ENCODE measurements around the gene FAM204A.

The FAM204A gene

DNA sequence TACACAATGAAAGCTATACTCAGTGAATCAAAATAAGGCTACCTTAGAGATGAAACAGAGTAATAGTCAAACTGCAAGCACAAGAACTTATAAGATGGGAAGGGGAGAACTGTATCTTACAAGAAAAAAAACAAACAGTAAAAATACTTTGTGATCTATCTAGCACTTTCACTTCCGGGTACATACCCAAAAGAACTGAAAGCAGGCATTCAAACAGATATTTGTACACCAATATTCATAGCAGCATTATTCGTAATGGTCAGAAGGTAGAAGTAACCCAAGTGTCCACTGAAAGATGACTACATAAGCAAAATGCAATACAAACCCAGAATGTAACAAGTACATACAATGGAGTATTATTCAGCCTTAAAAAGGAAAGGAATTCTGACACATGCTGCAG lies 18.0 kb downstream of the FAM204A start:
- H2AK5ac ChIP-seq (ENCODE audit: low read depth, low read length): no peak overlapping the region
- no peak overlapping the region for H2BK5ac ChIP-seq (ENCODE audit: low read length)
- H3K79me1 ChIP-seq (ENCODE audit: low read depth, low read length): no peaks in the 10 kb centered on the region
- DNase-seq (ENCODE audit: low spot score): no peak
- H2BK12ac ChIP-seq (ENCODE audit: low read length): no peak overlapping the region
- H3K27ac ChIP-seq (replicated peaks; ENCODE audit: low read length): no peak overlapping the region
- no peak overlapping the region for H2AFZ ChIP-seq (ENCODE audit: low read length)
- no peak overlapping the region for H3K4ac ChIP-seq (ENCODE audit: low read length)
- H3K18ac ChIP-seq (ENCODE audit: low read length): no peak overlapping the region
- no peak overlapping the region for H3K23ac ChIP-seq (ENCODE audit: low read depth, low read length, poor library complexity)
- H2BK120ac ChIP-seq (ENCODE audit: low read depth, low read length): no peak overlapping the region
- peaks cover 8 to 94% of the 10 kb centered on the region in 2 donors for H3K36me3 ChIP-seq (replicated peaks in 1 of 2; ENCODE audit: control insufficient read depth in 2 of 2, insufficient read depth in 2 of 2, low read length in 2 of 2)
- no peak overlapping the region for H3K9ac ChIP-seq (ENCODE audit: low read depth, low read length, poor library complexity)
- H3K4me2 ChIP-seq (ENCODE audit: insufficient read depth, low read length, poor library complexity, severe bottlenecking): no peak overlapping the region
- no peaks in the 10 kb centered on the region for H3K27me3 ChIP-seq (ENCODE audit: control insufficient read depth in 3 of 3, insufficient read depth in 3 of 3, low read depth in 1 of 3, low read length in 3 of 3)
- no peak overlapping the region for H3K4me3 ChIP-seq (ENCODE audit: low read length in 2 of 2)
- no peaks in the 10 kb centered on the region for H3K9me3 ChIP-seq (replicated peaks in 1 of 2; ENCODE audit: control insufficient read depth in 2 of 2, insufficient read depth in 1 of 2, low read depth in 1 of 2, low read length in 2 of 2)
- H3K14ac ChIP-seq (ENCODE audit: low read length): no peak overlapping the region
- WGBS, 2 donors (ENCODE audit: extremely low coverage in 2 of 2, insufficient read length in 2 of 2, insufficient replicate concordance in 1 of 2): no CpG with 5 or more reads among the region's 2 CpGs
- no peak overlapping the region for H4K91ac ChIP-seq (ENCODE audit: low read depth, low read length, poor library complexity)
- H3K4me1 ChIP-seq (ENCODE audit: control insufficient read depth in 2 of 2, insufficient read depth in 1 of 2, low read depth in 1 of 2, low read length in 2 of 2): no peaks in the 10 kb centered on the region
- H2BK15ac ChIP-seq (ENCODE audit: low read length): no peak overlapping the region
- H4K8ac ChIP-seq (ENCODE audit: low read depth, low read length): no peak overlapping the region

GRCh38 chr10:118321724-118322575 lies 20.2 kb downstream of the FAM204A start:
- H3K14ac ChIP-seq (ENCODE audit: low read length): no peak overlapping the region
- H2AK5ac ChIP-seq (ENCODE audit: low read depth, low read length): no peak overlapping the region
- no peak overlapping the region for H2BK5ac ChIP-seq (ENCODE audit: low read length)
- no peak overlapping the region for H3K23ac ChIP-seq (ENCODE audit: low read depth, low read length, poor library complexity)
- no peaks in the 10 kb centered on the region for H3K4me1 ChIP-seq (ENCODE audit: control insufficient read depth in 2 of 2, insufficient read depth in 1 of 2, low read depth in 1 of 2, low read length in 2 of 2)
- no peak for DNase-seq (ENCODE audit: low spot score)
- no peak overlapping the region for H3K4ac ChIP-seq (ENCODE audit: low read length)
- no CpG with 5 or more reads among the region's 6 CpGs for WGBS, 2 donors (ENCODE audit: extremely low coverage in 2 of 2, insufficient read length in 2 of 2, insufficient replicate concordance in 1 of 2)
- H3K4me2 ChIP-seq (ENCODE audit: insufficient read depth, low read length, poor library complexity, severe bottlenecking): no peak overlapping the region
- no peak overlapping the region for H3K9ac ChIP-seq (ENCODE audit: low read depth, low read length, poor library complexity)
- H3K9me3 ChIP-seq (replicated peaks in 1 of 2; ENCODE audit: control insufficient read depth in 2 of 2, insufficient read depth in 1 of 2, low read depth in 1 of 2, low read length in 2 of 2): no peaks in the 10 kb centered on the region
- no peak overlapping the region for H4K91ac ChIP-seq (ENCODE audit: low read depth, low read length, poor library complexity)
- H2BK12ac ChIP-seq (ENCODE audit: low read length): no peak overlapping the region
- H3K79me1 ChIP-seq (ENCODE audit: low read depth, low read length): no peaks in the 10 kb centered on the region
- H3K36me3 ChIP-seq (replicated peaks in 1 of 2; ENCODE audit: control insufficient read depth in 2 of 2, insufficient read depth in 2 of 2, low read length in 2 of 2): peaks cover 4 to 82% of the 10 kb centered on the region in 2 donors
- H2AFZ ChIP-seq (ENCODE audit: low read length): no peak overlapping the region
- H4K8ac ChIP-seq (ENCODE audit: low read depth, low read length): no peak overlapping the region
- H3K18ac ChIP-seq (ENCODE audit: low read length): no peak overlapping the region
- no peaks in the 10 kb centered on the region for H3K27me3 ChIP-seq (ENCODE audit: control insufficient read depth in 3 of 3, insufficient read depth in 3 of 3, low read depth in 1 of 3, low read length in 3 of 3)
- H3K4me3 ChIP-seq (ENCODE audit: low read length in 2 of 2): no peak overlapping the region
- no peak overlapping the region for H2BK120ac ChIP-seq (ENCODE audit: low read depth, low read length)
- H2BK15ac ChIP-seq (ENCODE audit: low read length): no peak overlapping the region
- no peak overlapping the region for H3K27ac ChIP-seq (replicated peaks; ENCODE audit: low read length)

DNA sequence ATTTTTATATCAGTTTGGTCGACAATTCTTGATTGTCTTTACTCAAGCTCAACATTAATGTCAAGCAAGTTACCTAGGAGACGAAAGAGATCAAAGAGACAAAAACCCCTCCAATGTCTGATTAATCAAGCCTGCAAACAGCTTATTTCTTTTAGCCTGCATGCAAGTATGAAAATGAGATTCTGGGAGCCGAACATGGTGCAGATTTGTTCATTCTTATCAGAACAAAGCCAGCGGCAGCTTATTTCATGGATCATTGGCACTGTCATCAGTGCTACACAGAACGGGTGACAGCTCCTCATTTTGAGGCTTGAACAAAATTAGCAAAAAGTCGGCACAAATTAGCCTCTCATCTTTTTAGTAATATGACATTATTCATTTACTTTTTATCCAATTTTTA lies 26.5 kb downstream of the FAM204A start:
- Histone ChIP-seq H3K4me3 (ENCODE audit: low read length in 2 of 2) (no peak overlapping the region), H3K79me1 (ENCODE audit: low read depth, low read length) (no peaks in the 10 kb centered on the region), H3K18ac (ENCODE audit: low read length) (no peak overlapping the region), H2BK120ac (ENCODE audit: low read depth, low read length) (no peak overlapping the region), H3K27ac (replicated peaks; ENCODE audit: low read length) (no peak overlapping the region), H2AFZ (ENCODE audit: low read length) (no peak overlapping the region), H4K8ac (ENCODE audit: low read depth, low read length) (no peak overlapping the region), H3K9ac (ENCODE audit: low read depth, low read length, poor library complexity) (no peak overlapping the region), H2BK15ac (ENCODE audit: low read length) (no peak overlapping the region), H2BK5ac (ENCODE audit: low read length) (no peak overlapping the region), H3K23ac (ENCODE audit: low read depth, low read length, poor library complexity) (no peak overlapping the region), H3K9me3 (replicated peaks in 1 of 2; ENCODE audit: control insufficient read depth in 2 of 2, insufficient read depth in 1 of 2, low read depth in 1 of 2, low read length in 2 of 2) (no peaks in the 10 kb centered on the region), H4K91ac (ENCODE audit: low read depth, low read length, poor library complexity) (no peak overlapping the region), H3K4me2 (ENCODE audit: insufficient read depth, low read length, poor library complexity, severe bottlenecking) (no peak overlapping the region), H2AK5ac (ENCODE audit: low read depth, low read length) (no peak overlapping the region), H2BK12ac (ENCODE audit: low read length) (no peak overlapping the region), H3K4me1 (ENCODE audit: control insufficient read depth in 2 of 2, insufficient read depth in 1 of 2, low read depth in 1 of 2, low read length in 2 of 2) (peaks cover 0 to 6% of the 10 kb centered on the region in 2 donors), H3K4ac (ENCODE audit: low read length) (no peak overlapping the region), H3K14ac (ENCODE audit: low read length) (no peak overlapping the region), H3K27me3 (ENCODE audit: control insufficient read depth in 3 of 3, insufficient read depth in 3 of 3, low read depth in 1 of 3, low read length in 3 of 3) (no peaks in the 10 kb centered on the region), H3K36me3 (replicated peaks in 1 of 2; ENCODE audit: control insufficient read depth in 2 of 2, insufficient read depth in 2 of 2, low read length in 2 of 2) (peaks cover 0 to 55% of the 10 kb centered on the region in 2 donors)
- no CpG with 5 or more reads among the region's 6 CpGs for WGBS, 2 donors (ENCODE audit: extremely low coverage in 2 of 2, insufficient read length in 2 of 2, insufficient replicate concordance in 1 of 2)
- DNase-seq (ENCODE audit: low spot score): no peak

DNA sequence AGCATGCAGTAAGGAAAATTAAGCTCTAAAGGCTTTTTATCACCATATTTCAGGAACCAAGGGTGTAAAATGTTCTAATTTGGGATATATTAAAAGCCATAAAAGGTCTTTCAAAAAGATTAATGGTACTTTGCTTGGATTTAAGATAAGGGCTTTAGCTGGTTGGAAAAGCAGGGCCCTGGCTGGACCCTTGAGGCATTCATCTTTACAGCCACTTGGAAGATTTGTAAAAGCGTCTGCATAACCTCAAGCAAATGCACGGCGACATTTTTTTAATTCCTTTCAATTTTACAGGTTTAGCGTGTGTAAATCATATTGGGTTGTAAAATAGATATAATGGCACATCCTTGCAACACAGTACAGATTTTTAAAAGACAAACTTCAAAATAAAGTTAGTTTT lies 27.2 kb downstream of the FAM204A start:
- H3K4ac ChIP-seq (ENCODE audit: low read length): no peak overlapping the region
- WGBS, 2 donors (ENCODE audit: extremely low coverage in 2 of 2, insufficient read length in 2 of 2, insufficient replicate concordance in 1 of 2): no CpG with 5 or more reads among the region's 4 CpGs
- no peak overlapping the region for H2BK15ac ChIP-seq (ENCODE audit: low read length)
- no peak overlapping the region for H3K14ac ChIP-seq (ENCODE audit: low read length)
- H3K4me1 ChIP-seq (ENCODE audit: control insufficient read depth in 2 of 2, insufficient read depth in 1 of 2, low read depth in 1 of 2, low read length in 2 of 2): peaks cover 0 to 6% of the 10 kb centered on the region in 2 donors
- no peaks in the 10 kb centered on the region for H3K27me3 ChIP-seq (ENCODE audit: control insufficient read depth in 3 of 3, insufficient read depth in 3 of 3, low read depth in 1 of 3, low read length in 3 of 3)
- H2BK12ac ChIP-seq (ENCODE audit: low read length): no peak overlapping the region
- no peak overlapping the region for H2AFZ ChIP-seq (ENCODE audit: low read length)
- H3K4me2 ChIP-seq (ENCODE audit: insufficient read depth, low read length, poor library complexity, severe bottlenecking): no peak overlapping the region
- H3K4me3 ChIP-seq (ENCODE audit: low read length in 2 of 2): no peak overlapping the region
- DNase-seq (ENCODE audit: low spot score): no peak
- H4K8ac ChIP-seq (ENCODE audit: low read depth, low read length): no peak overlapping the region
- no peak overlapping the region for H4K91ac ChIP-seq (ENCODE audit: low read depth, low read length, poor library complexity)
- no peak overlapping the region for H2BK5ac ChIP-seq (ENCODE audit: low read length)
- H3K9ac ChIP-seq (ENCODE audit: low read depth, low read length, poor library complexity): no peak overlapping the region
- H3K23ac ChIP-seq (ENCODE audit: low read depth, low read length, poor library complexity): no peak overlapping the region
- no peak overlapping the region for H3K18ac ChIP-seq (ENCODE audit: low read length)
- peaks cover 0 to 56% of the 10 kb centered on the region in 2 donors for H3K36me3 ChIP-seq (replicated peaks in 1 of 2; ENCODE audit: control insufficient read depth in 2 of 2, insufficient read depth in 2 of 2, low read length in 2 of 2)
- H3K9me3 ChIP-seq (replicated peaks in 1 of 2; ENCODE audit: control insufficient read depth in 2 of 2, insufficient read depth in 1 of 2, low read depth in 1 of 2, low read length in 2 of 2): no peaks in the 10 kb centered on the region
- no peak overlapping the region for H3K27ac ChIP-seq (replicated peaks; ENCODE audit: low read length)
- H2BK120ac ChIP-seq (ENCODE audit: low read depth, low read length): no peak overlapping the region
- H2AK5ac ChIP-seq (ENCODE audit: low read depth, low read length): no peak overlapping the region
- no peaks in the 10 kb centered on the region for H3K79me1 ChIP-seq (ENCODE audit: low read depth, low read length)

All from neuronal stem cell (in vitro differentiated cells).